ENCODE measurements around the gene TNNT2. TPM values are rescaled to one million over a fixed set of nuclear protein-coding genes. Genes with fewer than 3 reads are reported as not detected.

Gene TNNT2
- total RNA-seq, 2 experiments from 2014 or later, result not detected

DNA sequence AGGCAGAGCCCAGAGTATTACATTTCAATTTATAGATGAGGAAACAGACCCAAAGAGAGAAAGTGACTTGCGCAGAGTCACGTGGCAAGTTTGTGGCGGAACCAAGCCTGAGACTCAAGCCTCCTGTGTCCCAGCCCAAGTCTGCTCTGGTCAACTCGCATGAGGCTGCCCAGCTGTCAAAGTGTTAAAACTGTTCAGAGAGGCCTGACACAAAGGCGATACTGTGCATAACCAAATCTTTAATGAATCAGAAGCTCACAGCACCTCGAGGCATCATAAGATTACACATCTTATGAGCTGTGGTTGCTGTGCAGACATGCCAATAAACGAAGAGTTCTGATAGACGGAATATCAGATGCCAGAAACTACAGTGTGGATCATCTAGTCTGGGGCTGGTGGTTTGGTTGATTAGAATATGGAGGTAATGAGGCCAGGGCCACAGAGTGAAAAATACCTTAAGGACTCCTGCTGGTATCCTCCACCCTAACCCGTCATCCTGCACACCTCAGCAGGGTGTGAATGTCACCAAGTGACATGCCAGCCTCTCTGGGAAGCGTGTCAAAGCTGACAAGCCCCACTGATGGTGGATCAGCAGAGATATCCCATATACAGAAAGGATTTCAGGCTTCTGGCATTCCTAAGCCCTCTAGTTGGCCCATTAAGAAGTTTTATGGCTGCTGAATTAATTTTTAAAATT, 42.2 kb downstream of the TNNT2 start:
- H3K4me1 Mint-ChIP-seq (ENCODE audit: low read depth), result no peaks in the 10 kb centered on the region
- H3K36me3 Mint-ChIP-seq, result no peaks in the 10 kb centered on the region
- H3K9me3 Mint-ChIP-seq, result no peaks in the 10 kb centered on the region
- H3K4me3 Mint-ChIP-seq, result no peak overlapping the region
- H3K27me3 Mint-ChIP-seq, result no peaks in the 10 kb centered on the region
- no peak for DNase-seq
- intact Hi-C loops (cut with micrococcal nuclease), result no loop called here
- ChIA-PET CTCF (no interaction called here), POLR2A (no interaction called here)
- no peak overlapping the region for H3K27ac Mint-ChIP-seq

- intact Hi-C loops (cut with micrococcal nuclease), result no loop called here
- DNase-seq, result no peak
- Mint-ChIP-seq H3K36me3 (no peaks in the 10 kb centered on the region), H3K27me3 (no peaks in the 10 kb centered on the region), H3K27ac (no peak overlapping the region), H3K4me1 (ENCODE audit: low read depth) (no peaks in the 10 kb centered on the region), H3K9me3 (no peaks in the 10 kb centered on the region), H3K4me3 (no peak overlapping the region)
- CTCF ChIA-PET, result no interaction called here
- POLR2A ChIA-PET, result no interaction called here
Observed at GRCh38 chr1:201334325-201335173, 42.9 kb downstream of the TNNT2 start.

DNA sequence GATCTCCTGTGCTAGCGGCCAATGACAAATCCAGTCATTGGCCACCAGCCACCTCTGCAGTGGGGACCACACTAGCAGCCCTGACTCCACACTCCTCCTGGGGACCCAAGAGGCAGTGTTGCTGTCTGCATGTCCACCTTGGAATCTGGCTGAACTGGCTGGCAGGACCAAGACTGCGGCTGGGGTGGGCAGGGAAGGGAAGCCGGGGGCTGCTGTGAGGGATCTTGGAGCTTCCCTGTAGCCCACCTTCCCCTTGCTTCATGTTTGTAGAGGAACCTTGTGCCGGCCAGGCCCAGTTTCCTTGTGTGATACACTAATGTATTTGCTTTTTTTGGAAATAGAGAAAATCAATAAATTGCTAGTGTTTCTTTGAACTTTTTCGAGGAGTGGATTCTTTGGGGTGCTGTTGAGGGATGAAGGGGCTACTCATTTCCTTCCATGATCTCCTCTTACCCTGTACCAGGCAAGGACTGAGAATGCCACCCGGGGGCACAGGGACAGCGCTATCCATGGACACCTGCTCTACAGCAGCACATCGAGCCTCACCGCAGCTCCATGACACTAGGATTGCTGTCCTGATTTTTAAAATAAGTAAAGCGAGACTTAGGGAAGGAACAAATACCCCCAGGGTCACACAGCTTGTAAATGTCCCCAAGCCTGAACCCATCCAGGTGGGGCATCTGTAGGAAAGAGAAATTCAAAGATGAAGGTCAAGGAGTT, 44.7 kb downstream of the TNNT2 start:
- ChIA-PET CTCF (interaction anchor here (1.6 to 1.8 kb wide), 2 partner anchors 15 to 17 kb away, joined by 3 to 4 read pairs; no protein-coding TSS in a partner anchor), POLR2A (interaction anchor here (0.6 kb wide), 1 partner anchor 467 kb away, joined by 3 read pairs; no protein-coding TSS in a partner anchor)
- no peak overlapping the region for H3K27ac Mint-ChIP-seq
- no peak overlapping the region for H3K4me3 Mint-ChIP-seq
- no peaks in the 10 kb centered on the region for H3K4me1 Mint-ChIP-seq (ENCODE audit: low read depth)
- intact Hi-C loops (cut with micrococcal nuclease), result no loop called here
- no peaks in the 10 kb centered on the region for H3K36me3 Mint-ChIP-seq
- H3K27me3 Mint-ChIP-seq, result no peaks in the 10 kb centered on the region
- DNase-seq, result no peak
- no peaks in the 10 kb centered on the region for H3K9me3 Mint-ChIP-seq

GRCh38 chr1:201332021-201332420, 45.5 kb downstream of the TNNT2 start:
- no peaks in the 10 kb centered on the region for H3K36me3 Mint-ChIP-seq
- H3K9me3 Mint-ChIP-seq, result no peaks in the 10 kb centered on the region
- no peaks in the 10 kb centered on the region for H3K27me3 Mint-ChIP-seq
- H3K27ac Mint-ChIP-seq, result no peak overlapping the region
- POLR2A ChIA-PET, result no interaction called here
- CTCF ChIA-PET, result interaction anchor here (1.6 to 1.8 kb wide), 2 partner anchors 16 to 18 kb away, joined by 3 to 4 read pairs; no protein-coding TSS in a partner anchor
- no peak overlapping the region for H3K4me3 Mint-ChIP-seq
- H3K4me1 Mint-ChIP-seq (ENCODE audit: low read depth), result no peaks in the 10 kb centered on the region
- no peak for DNase-seq
- intact Hi-C loops (cut with micrococcal nuclease), result no loop called here

DNA sequence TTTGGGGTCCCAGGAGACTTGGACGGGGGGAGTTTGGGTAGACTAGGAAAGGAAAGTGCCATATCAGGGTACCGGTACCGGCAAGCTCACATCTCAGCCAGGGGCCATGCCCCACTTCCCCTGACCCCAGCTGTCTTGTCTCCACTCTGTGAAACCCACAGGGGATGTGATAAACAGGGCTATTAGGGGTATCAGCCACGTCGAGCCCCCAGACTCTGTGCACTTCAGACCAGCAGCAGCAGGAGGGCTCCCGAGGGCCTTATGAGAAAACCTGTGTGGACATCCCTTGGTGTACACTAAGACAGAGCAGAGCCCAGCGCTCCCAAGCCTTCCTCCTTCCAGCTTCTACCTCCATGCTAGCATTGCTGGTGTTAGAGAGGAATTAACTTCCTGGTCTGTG, 46.3 kb downstream of the TNNT2 start:
- H3K27me3 Mint-ChIP-seq, result no peaks in the 10 kb centered on the region
- H3K27ac Mint-ChIP-seq, result no peak overlapping the region
- H3K4me3 Mint-ChIP-seq, result no peak overlapping the region
- POLR2A ChIA-PET, result no interaction called here
- CTCF ChIA-PET, result no interaction called here
- H3K9me3 Mint-ChIP-seq, result no peaks in the 10 kb centered on the region
- no peaks in the 10 kb centered on the region for H3K4me1 Mint-ChIP-seq (ENCODE audit: low read depth)
- H3K36me3 Mint-ChIP-seq, result no peaks in the 10 kb centered on the region
- DNase-seq, result no peak
- intact Hi-C loops (cut with micrococcal nuclease), result no loop called here

GRCh38 chr1:201330541-201330940, 46.9 kb downstream of the TNNT2 start:
- Mint-ChIP-seq H3K27me3 (no peaks in the 10 kb centered on the region), H3K36me3 (no peaks in the 10 kb centered on the region), H3K9me3 (no peaks in the 10 kb centered on the region), H3K4me3 (no peak overlapping the region), H3K27ac (no peak overlapping the region), H3K4me1 (ENCODE audit: low read depth) (no peaks in the 10 kb centered on the region)
- intact Hi-C loops (cut with micrococcal nuclease), result no loop called here
- POLR2A ChIA-PET, result no interaction called here
- CTCF ChIA-PET, result interaction anchor here (1.8 kb wide), 1 partner anchor 18 kb away, joined by 5 read pairs; no protein-coding TSS in a partner anchor
- DNase-seq, result no peak

DNA sequence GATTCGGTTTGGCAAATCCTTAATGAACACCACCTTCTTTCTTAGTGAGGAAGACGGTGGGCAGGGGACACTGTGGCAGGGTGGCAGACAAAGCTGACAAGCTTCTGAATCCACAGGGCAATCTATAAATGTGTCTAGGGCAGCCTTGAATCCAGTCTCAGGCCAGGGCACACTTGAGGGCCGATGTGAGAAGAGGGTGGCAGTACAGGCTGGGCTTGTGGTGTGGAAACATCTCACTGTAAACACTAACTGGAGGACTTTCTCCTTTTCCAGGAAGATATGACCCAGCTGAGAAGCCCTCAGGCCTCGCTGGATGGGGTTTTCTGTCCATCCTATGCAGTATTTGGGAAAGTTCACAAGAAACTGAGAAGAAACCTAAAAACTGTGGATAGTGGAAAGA, 47.7 kb downstream of the TNNT2 start:
- intact Hi-C loops (cut with micrococcal nuclease), result no loop called here
- Mint-ChIP-seq H3K4me1 (ENCODE audit: low read depth) (no peaks in the 10 kb centered on the region), H3K4me3 (no peak overlapping the region), H3K9me3 (no peaks in the 10 kb centered on the region), H3K36me3 (no peaks in the 10 kb centered on the region), H3K27me3 (no peaks in the 10 kb centered on the region), H3K27ac (no peak overlapping the region)
- DNase-seq, result no peak
- ChIA-PET CTCF (interaction anchor here (0.5 to 1.8 kb wide), 2 partner anchors 19 to 350 kb away, joined by 3 to 5 read pairs; no protein-coding TSS in a partner anchor), POLR2A (no interaction called here)

DNA sequence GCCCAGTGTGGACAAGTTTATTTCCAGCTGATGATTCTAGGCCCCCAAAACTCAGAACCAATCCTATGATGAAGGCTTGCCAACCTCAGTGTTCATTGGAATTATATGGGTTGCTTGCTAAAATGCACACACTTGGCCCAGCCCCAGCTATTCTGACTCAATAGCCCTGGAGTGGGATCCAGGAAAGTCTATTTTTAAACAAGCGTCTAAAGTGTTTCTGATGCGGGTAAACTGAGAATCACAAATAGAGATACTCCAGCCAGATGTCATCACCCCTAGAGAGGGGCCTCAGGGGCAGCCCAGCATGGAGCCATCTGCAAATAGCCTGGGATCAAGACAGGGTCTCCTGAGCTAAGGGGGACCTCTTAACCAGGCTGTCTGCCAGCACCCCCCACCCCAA, 48.2 kb downstream of the TNNT2 start:
- H3K27me3 Mint-ChIP-seq, result no peaks in the 10 kb centered on the region
- intact Hi-C loops (cut with micrococcal nuclease), result no loop called here
- ChIA-PET CTCF (interaction anchor here (0.5 to 1.8 kb wide), 3 partner anchors 19 to 349 kb away, joined by 3 to 5 read pairs (median 3); no protein-coding TSS in a partner anchor), POLR2A (no interaction called here)
- no peak for DNase-seq
- no peak overlapping the region for H3K27ac Mint-ChIP-seq
- no peaks in the 10 kb centered on the region for H3K4me1 Mint-ChIP-seq (ENCODE audit: low read depth)
- H3K9me3 Mint-ChIP-seq, result no peaks in the 10 kb centered on the region
- H3K36me3 Mint-ChIP-seq, result no peaks in the 10 kb centered on the region
- H3K4me3 Mint-ChIP-seq, result no peak overlapping the region

DNA sequence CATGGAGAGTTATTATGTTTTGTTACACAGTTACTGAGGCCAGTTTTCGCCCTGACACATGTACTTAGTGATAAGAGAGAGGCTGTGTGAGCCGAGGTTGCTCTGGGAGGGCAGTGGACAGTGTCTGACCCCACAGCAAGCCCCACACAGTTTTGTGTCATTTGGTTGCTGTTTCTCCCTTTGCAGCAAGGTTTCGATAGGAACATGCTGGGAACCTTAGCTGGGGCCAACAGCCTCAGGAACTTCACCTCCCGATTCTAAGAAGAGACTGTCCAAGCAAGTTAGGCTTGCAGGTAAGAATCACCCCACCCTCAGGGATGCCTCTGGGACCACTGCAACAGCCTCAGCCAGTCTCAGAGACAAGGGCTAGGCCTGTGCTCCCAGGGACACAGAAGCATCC, 48.9 kb downstream of the TNNT2 start:
- Mint-ChIP-seq H3K36me3 (no peaks in the 10 kb centered on the region), H3K27ac (no peak overlapping the region), H3K27me3 (no peaks in the 10 kb centered on the region), H3K4me1 (ENCODE audit: low read depth) (no peaks in the 10 kb centered on the region), H3K4me3 (no peak overlapping the region), H3K9me3 (no peaks in the 10 kb centered on the region)
- ChIA-PET POLR2A (no interaction called here), CTCF (interaction anchor here (0.9 kb wide), 1 partner anchor 108 kb away, joined by 3 read pairs; no protein-coding TSS in a partner anchor)
- intact Hi-C loops (cut with micrococcal nuclease), result no loop called here
- DNase-seq, result no peak

DNA sequence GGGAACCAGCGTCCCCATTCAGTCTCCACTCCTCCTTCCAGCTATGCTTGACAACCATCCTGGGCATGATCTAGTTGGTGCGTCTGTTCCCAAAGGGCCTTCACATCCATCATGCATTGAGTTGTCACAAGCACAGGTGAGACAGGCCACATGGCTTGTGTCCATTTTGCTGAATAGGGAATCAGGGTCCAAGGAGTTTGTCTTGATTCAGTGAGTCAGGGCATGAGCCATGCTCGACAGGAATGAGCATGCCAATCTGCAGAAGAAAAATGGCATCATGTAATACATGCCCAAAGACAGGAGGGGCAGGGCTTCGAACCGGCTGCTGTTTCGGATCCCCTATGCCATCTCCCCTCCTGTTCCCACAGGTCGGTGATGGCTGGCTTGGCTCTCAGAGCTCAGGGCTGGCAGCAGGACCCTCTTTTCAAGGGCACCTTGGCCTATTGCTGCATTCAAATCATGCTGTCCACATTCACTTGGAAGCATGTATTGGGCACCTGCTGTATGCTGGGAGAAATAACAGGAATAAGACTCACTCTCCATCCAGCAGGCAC, 49.7 kb downstream of the TNNT2 start:
- ChIA-PET POLR2A (no interaction called here), CTCF (no interaction called here)
- no peak overlapping the region for H3K27ac Mint-ChIP-seq
- H3K4me1 Mint-ChIP-seq (ENCODE audit: low read depth), result no peaks in the 10 kb centered on the region
- no peaks in the 10 kb centered on the region for H3K9me3 Mint-ChIP-seq
- DNase-seq, result no peak
- intact Hi-C loops (cut with micrococcal nuclease), result no loop called here
- H3K36me3 Mint-ChIP-seq, result no peaks in the 10 kb centered on the region
- no peak overlapping the region for H3K4me3 Mint-ChIP-seq
- no peaks in the 10 kb centered on the region for H3K27me3 Mint-ChIP-seq

- Mint-ChIP-seq H3K36me3 (no peaks in the 10 kb centered on the region), H3K9me3 (no peaks in the 10 kb centered on the region), H3K4me3 (no peak overlapping the region), H3K27ac (no peak overlapping the region), H3K4me1 (ENCODE audit: low read depth) (no peaks in the 10 kb centered on the region), H3K27me3 (no peaks in the 10 kb centered on the region)
- CTCF ChIA-PET, result no interaction called here
- POLR2A ChIA-PET, result no interaction called here
- intact Hi-C loops (cut with micrococcal nuclease), result no loop called here
- DNase-seq, result no peak
Observed at GRCh38 chr1:201326710-201327109, 50.8 kb downstream of the TNNT2 start.

DNA sequence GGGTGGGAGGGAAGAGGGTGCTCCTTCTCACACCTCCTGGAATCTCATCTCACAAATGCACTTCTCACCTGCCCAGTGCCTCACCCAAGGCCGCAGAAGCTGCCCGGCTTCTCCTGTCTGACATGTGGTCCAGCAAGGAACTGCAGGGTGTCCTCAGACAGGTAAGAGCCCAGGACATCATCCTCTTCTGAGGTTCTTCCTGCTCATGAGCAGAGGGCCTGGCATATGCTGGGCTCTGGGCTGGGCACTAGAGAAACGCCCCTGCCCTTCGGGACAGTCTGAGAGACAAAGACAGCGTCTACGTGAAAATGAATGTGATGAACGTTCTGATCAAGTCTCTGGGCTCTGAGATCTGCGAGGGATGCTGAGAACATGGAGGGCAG, 51.8 kb downstream of the TNNT2 start:
- no peaks in the 10 kb centered on the region for H3K36me3 Mint-ChIP-seq
- DNase-seq, result no peak
- POLR2A ChIA-PET, result no interaction called here
- H3K4me3 Mint-ChIP-seq, result no peak overlapping the region
- no peaks in the 10 kb centered on the region for H3K9me3 Mint-ChIP-seq
- CTCF ChIA-PET, result no interaction called here
- H3K4me1 Mint-ChIP-seq (ENCODE audit: low read depth), result no peaks in the 10 kb centered on the region
- no peak overlapping the region for H3K27ac Mint-ChIP-seq
- H3K27me3 Mint-ChIP-seq, result no peaks in the 10 kb centered on the region
- intact Hi-C loops (cut with micrococcal nuclease), result no loop called here
